Neural cell (in vitro differentiated cells): ENCODE measurements around the gene COQ7. TPM values are rescaled to one million over a fixed set of nuclear protein-coding genes. Genes with fewer than 3 reads are reported as not detected.

Experiments
- H2AFZ ChIP-seq: fragments of 200-600, 300-800 bp; sonication (generic), shearing (Covaris generic); 2 replicates; pipeline ENCODE4 v1.6.0; 2014; ENCODE audit warnings: low read depth, mild to moderate bottlenecking, antibody characterized with exemption, low read length, moderate library complexity
- H3F3A ChIP-seq: fragments of 200-600 bp; shearing (Covaris generic); 2 replicates; pipeline ENCODE4 v1.6.1; 2016; ENCODE audit warnings: mild to moderate bottlenecking, moderate library complexity, mixed read lengths, antibody characterized with exemption, low read length; ENCODE audit not compliant: insufficient read depth, poor library complexity, severe bottlenecking
- H3K27ac ChIP-seq: fragments of 200-600, 300-800 bp; sonication (generic), shearing (Covaris generic); 2 replicates; pipeline ENCODE4 v1.5.1; 2014; ENCODE audit warnings: mild to moderate bottlenecking, low read length, moderate library complexity
- H3K27me3 ChIP-seq: fragments of 300-800, 200-600 bp; sonication (generic), shearing (Covaris generic); 2 replicates; pipeline ENCODE4 v1.6.0; 2014; ENCODE audit warnings: mild to moderate bottlenecking, low read depth, low read length, moderate library complexity; ENCODE audit not compliant: insufficient read depth
- H3K36me3 ChIP-seq: fragments of 300-800, 200-600 bp; sonication (generic), shearing (Covaris generic); 2 replicates; pipeline ENCODE4 v1.5.1; 2014; ENCODE audit warnings: mild to moderate bottlenecking, antibody characterized with exemption, low read length, moderate library complexity; ENCODE audit not compliant: insufficient read depth
- H3K4me2 ChIP-seq: fragments of 300-800, 200-600 bp; sonication (generic), shearing (Covaris generic); 2 replicates; pipeline ENCODE4 v1.6.0; 2014; ENCODE audit warnings: mild to moderate bottlenecking, low read length
- H3K4me3 ChIP-seq: fragments of 300-800, 200-600 bp; sonication (generic), shearing (Covaris generic); 2 replicates; pipeline ENCODE4 v1.5.1; 2014; ENCODE audit warnings: mild to moderate bottlenecking, low read length, moderate library complexity
- H3K79me2 ChIP-seq: fragments of 200-600 bp; shearing (Covaris generic); replicated peaks from 2 replicates; pipeline ENCODE4 v1.6.0; 2014; ENCODE audit warnings: mild to moderate bottlenecking, low read length, moderate library complexity; ENCODE audit not compliant: insufficient read depth
- H3K9ac ChIP-seq: fragments of 300-800, 200-600 bp; sonication (generic), shearing (Covaris generic); 2 replicates; pipeline ENCODE4 v1.6.1; 2016; ENCODE audit warnings: mild to moderate bottlenecking, low read length, mixed read lengths
- H3K9me2 ChIP-seq: fragments of 200-600 bp; shearing (Covaris generic); 2 replicates; pipeline ENCODE4 v1.6.1; 2016; ENCODE audit warnings: mild to moderate bottlenecking, low read length, mixed read lengths; ENCODE audit not compliant: insufficient read depth
- H3K9me3 ChIP-seq: fragments of 200-600, 300-800 bp; sonication (generic), shearing (Covaris generic); 2 replicates; pipeline ENCODE4 v1.6.1; 2016; ENCODE audit warnings: mild to moderate bottlenecking, mixed run types, low read length, moderate library complexity, mixed read lengths
- H4K20me1 ChIP-seq: fragments of 200-600 bp; shearing (Covaris generic); 2 replicates; pipeline ENCODE4 v1.6.1; 2016; ENCODE audit warnings: mild to moderate bottlenecking, mixed run types; ENCODE audit not compliant: insufficient read depth
- EP300 ChIP-seq: fragments of 450-650 bp; conservative IDR thresholded peaks from 2 replicates; pipeline ENCODE4 v1.6.1; 2014; ENCODE audit warnings: antibody characterized with exemption, mild to moderate bottlenecking, moderate library complexity; ENCODE audit not compliant: poor library complexity, severe bottlenecking
- EZH2 ChIP-seq: fragments of 200-600, 300-800 bp; shearing (Covaris generic), sonication (generic); IDR thresholded peaks from 2 replicates; pipeline ENCODE4 v1.6.1; 2014; ENCODE audit warnings: antibody characterized with exemption, low read length, borderline replicate concordance, mild to moderate bottlenecking; ENCODE audit not compliant: insufficient read depth, poor library complexity, severe bottlenecking
- MXI1 ChIP-seq: fragments of 450-650 bp; conservative IDR thresholded peaks from 2 replicates; pipeline ENCODE4 v1.6.1; 2014; ENCODE audit warnings: antibody characterized with exemption, mild to moderate bottlenecking; ENCODE audit not compliant: poor library complexity, severe bottlenecking
- POLR2AphosphoS5 ChIP-seq: IDR thresholded peaks from 2 replicates; pipeline ENCODE4 v1.6.1; 2012
- RAD21 ChIP-seq: fragments of 450-650 bp; conservative IDR thresholded peaks from 2 replicates; pipeline ENCODE4 v1.6.1; 2014; ENCODE audit warnings: antibody characterized with exemption, mild to moderate bottlenecking, moderate library complexity
- SMC3 ChIP-seq: fragments of 450-650 bp; conservative IDR thresholded peaks from 2 replicates; pipeline ENCODE4 v1.6.1; 2014; ENCODE audit warnings: antibody characterized with exemption, mild to moderate bottlenecking, moderate library complexity; ENCODE audit not compliant: poor library complexity
- TAF1 ChIP-seq: IDR thresholded peaks from 2 replicates; pipeline ENCODE4 v1.6.1; 2012; ENCODE audit warnings: low read depth
- polyA plus RNA-seq: library from polyadenylated mRNA; depleted of rRNA; stranded (reverse); fragments of >200 nt; gene quantifications from 2 replicates; pipeline ENCODE4 v1.2.3, GENCODE V29; 2014
- TF ChIP-seq, protein P1 (sequence below): IDR thresholded peaks from 2 replicates; pipeline ENCODE4 v1.6.1; 2012; ENCODE audit warnings: borderline replicate concordance
- TF ChIP-seq, protein P2 (sequence below): fragments of 450-650 bp; IDR thresholded peaks from 2 replicates; pipeline ENCODE4 v1.5.1; 2014; ENCODE audit warnings: antibody characterized with exemption, mild to moderate bottlenecking, moderate library complexity; ENCODE audit not compliant: poor library complexity, severe bottlenecking

Gene COQ7
- polyA plus RNA-seq, 1 donor from 2014 or later = 38.5 TPM

DNA sequence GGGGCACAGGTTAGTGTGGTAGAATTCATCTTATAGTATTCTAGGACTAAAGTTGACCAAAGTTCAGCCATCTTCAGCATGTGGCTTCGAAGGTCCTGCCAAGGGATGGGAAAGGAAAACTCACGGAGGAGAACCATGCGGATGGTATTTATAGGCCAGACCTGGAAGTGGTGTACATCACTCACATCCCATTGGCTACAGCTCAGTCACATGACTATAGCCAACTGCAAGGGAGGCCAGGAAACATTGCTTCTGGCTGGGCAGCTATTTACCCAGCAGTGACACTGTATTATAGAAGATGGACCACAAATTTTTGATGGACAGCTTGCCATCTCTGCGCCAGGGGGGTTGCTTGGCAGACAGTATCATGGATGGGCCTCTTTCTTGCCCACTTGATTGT is 35.7 kb upstream of the COQ7 start:
- H3K9me2 ChIP-seq = no peaks in the 10 kb centered on the region
- H3K79me2 ChIP-seq = no peaks in the 10 kb centered on the region
- no peak overlapping the region for H2AFZ ChIP-seq
- H3K9me3 ChIP-seq = no peaks in the 10 kb centered on the region
- H3F3A ChIP-seq = no peaks in the 10 kb centered on the region
- H3K27me3 ChIP-seq = no peaks in the 10 kb centered on the region
- TF ChIP-seq MXI1 = no peak
- no peak for TF ChIP-seq SMC3
- TF ChIP-seq EP300 = no peak
- TF ChIP-seq, protein P1, sequence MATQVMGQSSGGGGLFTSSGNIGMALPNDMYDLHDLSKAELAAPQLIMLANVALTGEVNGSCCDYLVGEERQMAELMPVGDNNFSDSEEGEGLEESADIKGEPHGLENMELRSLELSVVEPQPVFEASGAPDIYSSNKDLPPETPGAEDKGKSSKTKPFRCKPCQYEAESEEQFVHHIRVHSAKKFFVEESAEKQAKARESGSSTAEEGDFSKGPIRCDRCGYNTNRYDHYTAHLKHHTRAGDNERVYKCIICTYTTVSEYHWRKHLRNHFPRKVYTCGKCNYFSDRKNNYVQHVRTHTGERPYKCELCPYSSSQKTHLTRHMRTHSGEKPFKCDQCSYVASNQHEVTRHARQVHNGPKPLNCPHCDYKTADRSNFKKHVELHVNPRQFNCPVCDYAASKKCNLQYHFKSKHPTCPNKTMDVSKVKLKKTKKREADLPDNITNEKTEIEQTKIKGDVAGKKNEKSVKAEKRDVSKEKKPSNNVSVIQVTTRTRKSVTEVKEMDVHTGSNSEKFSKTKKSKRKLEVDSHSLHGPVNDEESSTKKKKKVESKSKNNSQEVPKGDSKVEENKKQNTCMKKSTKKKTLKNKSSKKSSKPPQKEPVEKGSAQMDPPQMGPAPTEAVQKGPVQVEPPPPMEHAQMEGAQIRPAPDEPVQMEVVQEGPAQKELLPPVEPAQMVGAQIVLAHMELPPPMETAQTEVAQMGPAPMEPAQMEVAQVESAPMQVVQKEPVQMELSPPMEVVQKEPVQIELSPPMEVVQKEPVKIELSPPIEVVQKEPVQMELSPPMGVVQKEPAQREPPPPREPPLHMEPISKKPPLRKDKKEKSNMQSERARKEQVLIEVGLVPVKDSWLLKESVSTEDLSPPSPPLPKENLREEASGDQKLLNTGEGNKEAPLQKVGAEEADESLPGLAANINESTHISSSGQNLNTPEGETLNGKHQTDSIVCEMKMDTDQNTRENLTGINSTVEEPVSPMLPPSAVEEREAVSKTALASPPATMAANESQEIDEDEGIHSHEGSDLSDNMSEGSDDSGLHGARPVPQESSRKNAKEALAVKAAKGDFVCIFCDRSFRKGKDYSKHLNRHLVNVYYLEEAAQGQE = no peak
- TF ChIP-seq POLR2AphosphoS5 = no peak
- TF ChIP-seq, protein P2, sequence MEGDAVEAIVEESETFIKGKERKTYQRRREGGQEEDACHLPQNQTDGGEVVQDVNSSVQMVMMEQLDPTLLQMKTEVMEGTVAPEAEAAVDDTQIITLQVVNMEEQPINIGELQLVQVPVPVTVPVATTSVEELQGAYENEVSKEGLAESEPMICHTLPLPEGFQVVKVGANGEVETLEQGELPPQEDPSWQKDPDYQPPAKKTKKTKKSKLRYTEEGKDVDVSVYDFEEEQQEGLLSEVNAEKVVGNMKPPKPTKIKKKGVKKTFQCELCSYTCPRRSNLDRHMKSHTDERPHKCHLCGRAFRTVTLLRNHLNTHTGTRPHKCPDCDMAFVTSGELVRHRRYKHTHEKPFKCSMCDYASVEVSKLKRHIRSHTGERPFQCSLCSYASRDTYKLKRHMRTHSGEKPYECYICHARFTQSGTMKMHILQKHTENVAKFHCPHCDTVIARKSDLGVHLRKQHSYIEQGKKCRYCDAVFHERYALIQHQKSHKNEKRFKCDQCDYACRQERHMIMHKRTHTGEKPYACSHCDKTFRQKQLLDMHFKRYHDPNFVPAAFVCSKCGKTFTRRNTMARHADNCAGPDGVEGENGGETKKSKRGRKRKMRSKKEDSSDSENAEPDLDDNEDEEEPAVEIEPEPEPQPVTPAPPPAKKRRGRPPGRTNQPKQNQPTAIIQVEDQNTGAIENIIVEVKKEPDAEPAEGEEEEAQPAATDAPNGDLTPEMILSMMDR = no peak
- TF ChIP-seq EZH2 = no peak
- no peak for TF ChIP-seq TAF1
- TF ChIP-seq RAD21 = no peak
- H3K9ac ChIP-seq = no peak overlapping the region
- H3K36me3 ChIP-seq = no peaks in the 10 kb centered on the region
- H3K4me3 ChIP-seq = no peak overlapping the region
- no peaks in the 10 kb centered on the region for H4K20me1 ChIP-seq
- H3K4me2 ChIP-seq = no peak overlapping the region
- no peak overlapping the region for H3K27ac ChIP-seq

DNA sequence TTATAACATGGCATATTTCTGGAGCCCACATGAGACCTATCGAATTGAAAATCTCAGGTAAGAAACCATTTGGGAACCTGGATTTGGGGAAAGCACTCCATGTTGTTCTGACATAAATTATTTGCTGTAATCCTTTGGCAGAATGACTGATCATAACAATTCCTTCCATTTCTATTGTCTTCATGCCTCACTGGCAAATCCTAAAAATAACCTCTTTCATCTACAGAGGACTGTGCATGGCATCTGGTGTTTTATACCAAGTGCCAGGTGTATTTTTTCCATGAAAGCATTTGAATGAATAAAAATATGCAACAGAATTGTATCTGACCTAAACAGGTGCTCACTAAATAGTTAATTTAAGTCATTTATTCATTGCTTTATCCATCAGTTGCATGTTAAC is 33.7 kb upstream of the COQ7 start:
- Histone ChIP-seq H3K4me2 (no peak overlapping the region), H3K9ac (no peak overlapping the region), H3K4me3 (no peak overlapping the region), H2AFZ (no peak overlapping the region), H3K27ac (no peak overlapping the region), H3K9me3 (no peaks in the 10 kb centered on the region), H3K79me2 (no peaks in the 10 kb centered on the region), H4K20me1 (no peaks in the 10 kb centered on the region), H3K9me2 (no peaks in the 10 kb centered on the region), H3F3A (no peaks in the 10 kb centered on the region), H3K36me3 (no peaks in the 10 kb centered on the region), H3K27me3 (no peaks in the 10 kb centered on the region)
- TF ChIP-seq TAF1 (no peak), SMC3 (no peak), EZH2 (no peak), POLR2AphosphoS5 (no peak), RAD21 (no peak), MXI1 (no peak), EP300 (no peak)
- TF ChIP-seq, protein P1 = no peak
- TF ChIP-seq, protein P2 = no peak
